Mesenchymal stem cell (in vitro differentiated cells and primary cell): ENCODE results near the gene CEP128.

Experiments used
- DNase-seq: peaks from one replicate; pipeline ENCODE4 v3.0.0-alpha.2; 2013
- H2AFZ ChIP-seq: one replicate; pipeline ENCODE4 v1.6.1; 2013; ENCODE audit warnings: low read depth, mild to moderate bottlenecking, control low read depth, inconsistent platforms, low read length, moderate library complexity
- H2AK5ac ChIP-seq: 2 replicates; pipeline ENCODE4 v1.6.1; 2013; ENCODE audit warnings: low read length, moderate library complexity, mild to moderate bottlenecking, inconsistent platforms; ENCODE audit not compliant: severe bottlenecking
- H2BK120ac ChIP-seq: one replicate; pipeline ENCODE4 v1.6.1; 2013; ENCODE audit warnings: low read depth, mild to moderate bottlenecking, inconsistent platforms, low read length, moderate library complexity
- H2BK12ac ChIP-seq, 2 experiments: one replicate each; pipeline ENCODE4 v1.6.1; 2013; ENCODE audit warnings: inconsistent platforms in 2 of 2, low read length in 2 of 2, mild to moderate bottlenecking in 2 of 2, moderate library complexity in 2 of 2, control low read depth in 1 of 2
- H2BK15ac ChIP-seq: one replicate; pipeline ENCODE4 v1.6.1; 2013; ENCODE audit warnings: mild to moderate bottlenecking, low read depth, inconsistent platforms; ENCODE audit not compliant: poor library complexity, severe bottlenecking
- H2BK5ac ChIP-seq: 2 replicates; pipeline ENCODE4 v1.6.1; 2013; ENCODE audit warnings: low read depth, mild to moderate bottlenecking, low read length, control low read depth, inconsistent platforms; ENCODE audit not compliant: poor library complexity, severe bottlenecking
- H3K14ac ChIP-seq, 2 experiments: one replicate each; pipeline ENCODE4 v1.6.1; 2013; ENCODE audit warnings: inconsistent platforms in 2 of 2, low read length in 2 of 2, control low read depth in 1 of 2, mild to moderate bottlenecking in 1 of 2, moderate library complexity in 1 of 2
- H3K18ac ChIP-seq, 2 experiments: one replicate each; pipeline ENCODE4 v1.6.1; 2013; ENCODE audit warnings: inconsistent platforms in 2 of 2, low read length in 2 of 2, control low read depth in 1 of 2, low read depth in 1 of 2, mild to moderate bottlenecking in 1 of 2
- H3K23ac ChIP-seq, 2 experiments: one replicate each; pipeline ENCODE4 v1.6.1; 2013; ENCODE audit warnings: inconsistent platforms in 2 of 2, low read length in 2 of 2, mild to moderate bottlenecking in 2 of 2, moderate library complexity in 2 of 2, control low read depth in 1 of 2
- H3K27ac ChIP-seq: 2 replicates; pipeline ENCODE4 v1.5.1; 2013; ENCODE audit warnings: mild to moderate bottlenecking, moderate library complexity, low read length, control low read depth, inconsistent platforms; ENCODE audit not compliant: poor library complexity, severe bottlenecking
- H3K27me3 ChIP-seq, 2 experiments: 2 replicates each; pipeline versions ENCODE4 v1.6.1 to v1.7.0; 2013; ENCODE audit warnings: low read length in 2 of 2, mild to moderate bottlenecking in 2 of 2, moderate library complexity in 2 of 2, control low read depth in 1 of 2, inconsistent platforms in 1 of 2; ENCODE audit not compliant: control insufficient read depth in 1 of 2, insufficient read depth in 1 of 2
- H3K36me3 ChIP-seq, 2 experiments: 2 replicates each; pipeline versions ENCODE4 v1.6.1 to v1.7.0; 2013; ENCODE audit warnings: low read length in 2 of 2, control low read depth in 1 of 2, inconsistent platforms in 1 of 2, low read depth in 1 of 2, mild to moderate bottlenecking in 1 of 2; ENCODE audit not compliant: insufficient read depth in 2 of 2, control insufficient read depth in 1 of 2
- H3K4ac ChIP-seq, 2 experiments: one replicate each; pipeline ENCODE4 v1.6.1; 2013; ENCODE audit warnings: inconsistent platforms in 2 of 2, low read length in 2 of 2, mild to moderate bottlenecking in 2 of 2, moderate library complexity in 2 of 2, control low read depth in 1 of 2, low read depth in 1 of 2
- H3K4me1 ChIP-seq: 2 replicates; pipeline ENCODE4 v1.6.1; 2013; ENCODE audit warnings: low read depth, low read length, control low read depth; ENCODE audit not compliant: control insufficient read depth, insufficient read depth
- H3K4me2 ChIP-seq: 2 replicates; pipeline ENCODE4 v1.6.1; 2013; ENCODE audit warnings: low read length, mild to moderate bottlenecking, inconsistent platforms; ENCODE audit not compliant: poor library complexity, severe bottlenecking
- H3K4me3 ChIP-seq, 2 experiments: 2 replicates each; pipeline versions ENCODE4 v1.5.1 to v1.7.0; 2013; ENCODE audit warnings: low read length in 2 of 2, mild to moderate bottlenecking in 2 of 2, control low read depth in 1 of 2, low read depth in 1 of 2; ENCODE audit not compliant: insufficient read depth in 1 of 2
- H3K79me1 ChIP-seq: replicated peaks from 2 replicates; pipeline ENCODE4 v1.6.1; 2013; ENCODE audit warnings: mild to moderate bottlenecking, control low read depth, low read length, inconsistent platforms; ENCODE audit not compliant: poor library complexity, severe bottlenecking
- H3K9ac ChIP-seq: 2 replicates; pipeline ENCODE4 v1.7.0; 2013; ENCODE audit warnings: mild to moderate bottlenecking, low read length, moderate library complexity
- H3K9me3 ChIP-seq: 2 replicates; pipeline ENCODE4 v1.7.0; 2013; ENCODE audit warnings: mild to moderate bottlenecking, low read length; ENCODE audit not compliant: control insufficient read depth
- H4K8ac ChIP-seq: one replicate; pipeline ENCODE4 v1.6.1; 2013; ENCODE audit warnings: inconsistent platforms, mild to moderate bottlenecking, low read length, moderate library complexity
- H4K91ac ChIP-seq: one replicate; pipeline ENCODE4 v1.6.1; 2013; ENCODE audit warnings: mild to moderate bottlenecking, low read length, inconsistent platforms
- WGBS: methylation state at CpG from one replicate; pipeline ENCODE4 v1.1.7; 2013; ENCODE audit warnings: mixed read lengths; 5-methylcytosine and 5-hydroxymethylcytosine counted together

Gene CEP128

GRCh38 chr14:80987235-80988032 lies 45.9 kb upstream of the CEP128 start:
- no peak overlapping the region for H2BK15ac ChIP-seq
- 26% methylated on average over 5 of the region's 6 CpGs for WGBS

GRCh38 chr14:80982711-80983110 lies 41.2 kb upstream of the CEP128 start:
- DNase-seq, result no peak
- H2BK120ac ChIP-seq, result no peak overlapping the region
- no peaks in the 10 kb centered on the region for H3K79me1 ChIP-seq
- H3K23ac ChIP-seq, result no peak overlapping the region
- H2AFZ ChIP-seq, result no peak overlapping the region
- no peak overlapping the region for H3K14ac ChIP-seq
- H3K4ac ChIP-seq, result no peak overlapping the region
- no peak overlapping the region for H3K27ac ChIP-seq
- H2BK15ac ChIP-seq, result no peak overlapping the region
- H3K4me2 ChIP-seq, result no peak overlapping the region
- no peak overlapping the region for H2BK12ac ChIP-seq
- H3K9me3 ChIP-seq, result no peaks in the 10 kb centered on the region
- no peaks in the 10 kb centered on the region for H3K4me1 ChIP-seq
- H3K18ac ChIP-seq, result no peak overlapping the region
- no peak overlapping the region for H4K8ac ChIP-seq
- H2BK5ac ChIP-seq, result no peak overlapping the region
- no peak overlapping the region for H3K9ac ChIP-seq
- peaks cover 41 to 52% of the 10 kb centered on the region in 2 experiments for H3K27me3 ChIP-seq
- no peak overlapping the region for H3K4me3 ChIP-seq
- no peaks in the 10 kb centered on the region for H3K36me3 ChIP-seq
- no peak overlapping the region for H2AK5ac ChIP-seq
- no CpG with 5 or more reads among the region's 2 CpGs for WGBS
- no peak overlapping the region for H4K91ac ChIP-seq

More at GRCh38 chr14:80987235-80988032, 45.9 kb upstream of the CEP128 start:
- Histone ChIP-seq H3K14ac (no peak overlapping the region), H3K18ac (no peak overlapping the region), H3K36me3 (no peaks in the 10 kb centered on the region), H3K4me2 (no peak overlapping the region), H3K4me3 (no peak overlapping the region), H2BK5ac (no peak overlapping the region), H3K79me1 (no peaks in the 10 kb centered on the region), H2AK5ac (no peak overlapping the region), H3K23ac (no peak overlapping the region), H3K4ac (no peak overlapping the region), H4K8ac (no peak overlapping the region), H3K9ac (no peak overlapping the region), H3K9me3 (no peaks in the 10 kb centered on the region), H3K27ac (no peak overlapping the region), H3K4me1 (no peaks in the 10 kb centered on the region), H2AFZ (no peak overlapping the region), H3K27me3 (peaks cover 36 to 46% of the 10 kb centered on the region in 2 experiments), H2BK120ac (no peak overlapping the region), H2BK12ac (no peak overlapping the region), H4K91ac (no peak overlapping the region)
- peak; percentile 66 for DNase-seq

GRCh38 chr14:80981673-80982072 lies 40.1 kb upstream of the CEP128 start:
- no peaks in the 10 kb centered on the region for H3K9me3 ChIP-seq
- H2AFZ ChIP-seq, result no peak overlapping the region
- 92% methylated on average over 7 of the region's 7 CpGs for WGBS
- H2BK12ac ChIP-seq, result no peak overlapping the region
- H3K9ac ChIP-seq, result no peak overlapping the region
- H3K4me1 ChIP-seq, result no peaks in the 10 kb centered on the region
- H3K18ac ChIP-seq, result no peak overlapping the region
- DNase-seq, result no peak
- no peak overlapping the region for H2BK120ac ChIP-seq
- no peaks in the 10 kb centered on the region for H3K36me3 ChIP-seq
- no peak overlapping the region for H3K23ac ChIP-seq
- no peak overlapping the region for H3K4ac ChIP-seq
- H3K4me2 ChIP-seq, result no peak overlapping the region
- no peak overlapping the region for H2AK5ac ChIP-seq
- no peak overlapping the region for H2BK15ac ChIP-seq
- H3K79me1 ChIP-seq, result no peaks in the 10 kb centered on the region
- H2BK5ac ChIP-seq, result no peak overlapping the region
- no peak overlapping the region for H3K14ac ChIP-seq
- H3K4me3 ChIP-seq, result no peak overlapping the region
- H3K27ac ChIP-seq, result no peak overlapping the region
- H4K8ac ChIP-seq, result no peak overlapping the region
- peaks cover 50 to 62% of the 10 kb centered on the region in 2 experiments for H3K27me3 ChIP-seq
- H4K91ac ChIP-seq, result no peak overlapping the region

- DNase-seq, result no peak
- Histone ChIP-seq H2BK5ac (no peak overlapping the region), H3K36me3 (no peaks in the 10 kb centered on the region), H2BK12ac (no peak overlapping the region), H3K4ac (no peak overlapping the region), H3K79me1 (no peaks in the 10 kb centered on the region), H2AK5ac (no peak overlapping the region), H4K8ac (no peak overlapping the region), H3K4me3 (no peak overlapping the region), H4K91ac (no peak overlapping the region), H2BK15ac (no peak overlapping the region), H2AFZ (no peak overlapping the region), H3K23ac (no peak overlapping the region), H3K9me3 (no peaks in the 10 kb centered on the region), H3K14ac (no peak overlapping the region), H3K27ac (no peak overlapping the region), H3K4me1 (no peaks in the 10 kb centered on the region), H3K18ac (no peak overlapping the region), H2BK120ac (no peak overlapping the region), H3K4me2 (no peak overlapping the region), H3K27me3 (peaks cover 56 to 67% of the 10 kb centered on the region in 2 experiments), H3K9ac (no peak overlapping the region)
- 76% methylated on average over 3 of the region's 3 CpGs for WGBS
Measured at GRCh38 chr14:80981156-80981555, 39.6 kb upstream of the CEP128 start.
